K562 (cell line): ENCODE results near the gene RPL22. TPM values are rescaled to one million over a fixed set of nuclear protein-coding genes. Genes with fewer than 3 reads are reported as not detected.

Experiments
- ATF7 ChIP-seq: fragments of 450-650 bp; IDR thresholded peaks from 2 replicates; pipeline ENCODE4 v1.7.1; 2014; ENCODE audit warnings: mild to moderate bottlenecking, moderate library complexity
- CBX8 ChIP-seq: fragments of 200-600 bp; sonication (generic); IDR thresholded peaks from 2 replicates; pipeline ENCODE4 v1.6.1; 2012; ENCODE audit warnings: borderline replicate concordance, mixed run types, low read depth, mild to moderate bottlenecking, moderate library complexity, mixed read lengths, low read length, control low read depth, inconsistent platforms; ENCODE audit not compliant: poor library complexity, severe bottlenecking; ENCODE audit errors: extremely low read depth
- CEBPZ ChIP-seq: fragments of 150-350 bp; IDR thresholded peaks from 2 replicates; pipeline ENCODE4 v1.6.1; 2014; ENCODE audit warnings: low read depth, mild to moderate bottlenecking, low read length, borderline replicate concordance
- PURB ChIP-seq: sonication (generic); formaldehyde crosslinking; IDR thresholded peaks from 2 replicates; pipeline ENCODE4 v1.9.0; 2021; ENCODE audit warnings: low read depth, mild to moderate bottlenecking, missing genetic modification reagents
- RBM17 ChIP-seq: fragments of 200-400 bp; formaldehyde crosslinking; IDR thresholded peaks from 2 replicates; pipeline ENCODE4 v1.6.1; 2017; ENCODE audit warnings: low read depth, mild to moderate bottlenecking, low read length, borderline replicate concordance
- polyA plus RNA-seq, 8 experiments: library from polyadenylated mRNA; depleted of rRNA in 4 of 8; stranded (reverse) in 5 of 8; unstranded in 3 of 8; fragments of >200 nt; fragmentation: Nextera tagmentation in 2 of 8; fragmentation: Illumina TruSeq in 1 of 8; extraction: Ambion mirVana in 2 of 8; extraction: Trizol in 1 of 8; gene quantifications; 2 replicates each; pipeline versions ENCODE4 v1.2.1 to v1.2.3, GENCODE V29; 2011 to 2014; ENCODE audit warnings: inconsistent platforms in 1 of 8, missing spikeins in 1 of 8
- total RNA-seq, 7 experiments: library from RNA; depleted of rRNA in 6 of 7; stranded (reverse); fragments of >200 nt in 6 of 7; fragmentation: Illumina TruSeq in 2 of 7; extraction: Trizol in 2 of 7; gene quantifications; 2 replicates each; pipeline versions ENCODE4 v1.2.1 to v1.2.3, GENCODE V29; 2011 to 2021; ENCODE audit warnings: low replicate concordance in 1 of 7
- TF ChIP-seq, protein P1 (sequence below): fragments of 200-800 bp; sonication (Bioruptor generic); IDR thresholded peaks from 2 replicates; pipeline ENCODE4 v1.6.1; 2017; ENCODE audit warnings: missing genetic modification characterization, missing compliant biosample characterization
- TF ChIP-seq, protein P2 (sequence below), 2 experiments: fragments of 450-650 bp; IDR thresholded peaks; 2 replicates each; pipeline ENCODE4 v1.6.1; 2016; ENCODE audit warnings: mild to moderate bottlenecking in 2 of 2, borderline replicate concordance in 1 of 2, low read depth in 1 of 2, moderate library complexity in 1 of 2
- TF ChIP-seq, protein P3 (sequence below): fragments of 450-650 bp; IDR thresholded peaks from 2 replicates; pipeline ENCODE4 v1.6.1; 2016; ENCODE audit warnings: antibody characterized with exemption

Gene RPL22
- total and polyA plus RNA-seq, 9 of the 15 experiments (the other 6 are each of a cell fraction or from before 2014, with no cell fraction given) = 467 to 1,165 (median 607) TPM

DNA sequence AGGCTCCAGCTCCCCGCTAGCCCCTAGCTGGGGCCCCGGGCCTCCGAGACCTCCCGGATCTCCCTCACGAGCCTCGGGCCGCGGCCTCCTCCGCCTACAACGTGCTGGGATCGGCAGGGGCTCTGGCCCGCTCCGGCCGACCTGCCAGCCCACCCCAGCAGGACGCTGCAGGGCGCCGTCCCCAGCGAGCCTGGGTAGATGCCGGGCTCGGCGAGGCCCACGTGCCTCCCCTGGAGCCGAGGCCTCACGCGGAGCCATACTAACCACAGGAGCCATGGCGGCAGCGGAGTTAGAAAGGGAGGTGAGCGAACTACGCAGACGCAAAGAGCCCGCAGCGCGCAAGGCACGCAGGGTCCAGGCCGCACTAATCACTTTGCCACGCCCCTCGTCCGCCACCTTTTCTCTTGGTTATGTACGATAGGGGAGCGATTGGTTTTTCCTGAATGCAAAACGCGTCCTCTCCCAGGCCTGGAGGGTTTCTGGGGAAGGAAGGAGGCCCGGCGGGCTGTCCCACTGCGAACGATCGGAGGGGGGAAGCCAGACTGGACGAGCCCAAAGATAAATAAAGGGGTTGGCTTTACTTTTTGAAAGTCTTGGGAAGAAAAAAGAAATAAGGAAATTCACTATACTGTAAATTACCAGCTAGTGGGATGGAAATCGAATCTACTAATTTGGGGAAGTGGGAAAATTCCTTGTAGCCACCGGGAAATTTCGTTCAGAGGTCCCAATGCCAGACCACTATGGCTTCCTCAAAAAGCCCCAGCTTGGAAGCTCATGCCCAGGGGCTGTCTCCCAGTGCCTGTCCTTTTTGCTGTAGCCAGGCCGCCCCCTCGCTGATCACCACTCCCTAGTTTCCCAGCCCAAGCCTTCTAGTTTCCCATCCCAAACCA is at the start of gene RPL22 (continued):
- no peak; the same call in 1 of the 2 replicates for TF ChIP-seq CEBPZ
- no peak for TF ChIP-seq CBX8
- TF ChIP-seq, protein P1, sequence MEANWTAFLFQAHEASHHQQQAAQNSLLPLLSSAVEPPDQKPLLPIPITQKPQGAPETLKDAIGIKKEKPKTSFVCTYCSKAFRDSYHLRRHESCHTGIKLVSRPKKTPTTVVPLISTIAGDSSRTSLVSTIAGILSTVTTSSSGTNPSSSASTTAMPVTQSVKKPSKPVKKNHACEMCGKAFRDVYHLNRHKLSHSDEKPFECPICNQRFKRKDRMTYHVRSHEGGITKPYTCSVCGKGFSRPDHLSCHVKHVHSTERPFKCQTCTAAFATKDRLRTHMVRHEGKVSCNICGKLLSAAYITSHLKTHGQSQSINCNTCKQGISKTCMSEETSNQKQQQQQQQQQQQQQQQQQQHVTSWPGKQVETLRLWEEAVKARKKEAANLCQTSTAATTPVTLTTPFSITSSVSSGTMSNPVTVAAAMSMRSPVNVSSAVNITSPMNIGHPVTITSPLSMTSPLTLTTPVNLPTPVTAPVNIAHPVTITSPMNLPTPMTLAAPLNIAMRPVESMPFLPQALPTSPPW (CRISPR knock-in tag) = peak; percentile 45
- TF ChIP-seq, protein P2, sequence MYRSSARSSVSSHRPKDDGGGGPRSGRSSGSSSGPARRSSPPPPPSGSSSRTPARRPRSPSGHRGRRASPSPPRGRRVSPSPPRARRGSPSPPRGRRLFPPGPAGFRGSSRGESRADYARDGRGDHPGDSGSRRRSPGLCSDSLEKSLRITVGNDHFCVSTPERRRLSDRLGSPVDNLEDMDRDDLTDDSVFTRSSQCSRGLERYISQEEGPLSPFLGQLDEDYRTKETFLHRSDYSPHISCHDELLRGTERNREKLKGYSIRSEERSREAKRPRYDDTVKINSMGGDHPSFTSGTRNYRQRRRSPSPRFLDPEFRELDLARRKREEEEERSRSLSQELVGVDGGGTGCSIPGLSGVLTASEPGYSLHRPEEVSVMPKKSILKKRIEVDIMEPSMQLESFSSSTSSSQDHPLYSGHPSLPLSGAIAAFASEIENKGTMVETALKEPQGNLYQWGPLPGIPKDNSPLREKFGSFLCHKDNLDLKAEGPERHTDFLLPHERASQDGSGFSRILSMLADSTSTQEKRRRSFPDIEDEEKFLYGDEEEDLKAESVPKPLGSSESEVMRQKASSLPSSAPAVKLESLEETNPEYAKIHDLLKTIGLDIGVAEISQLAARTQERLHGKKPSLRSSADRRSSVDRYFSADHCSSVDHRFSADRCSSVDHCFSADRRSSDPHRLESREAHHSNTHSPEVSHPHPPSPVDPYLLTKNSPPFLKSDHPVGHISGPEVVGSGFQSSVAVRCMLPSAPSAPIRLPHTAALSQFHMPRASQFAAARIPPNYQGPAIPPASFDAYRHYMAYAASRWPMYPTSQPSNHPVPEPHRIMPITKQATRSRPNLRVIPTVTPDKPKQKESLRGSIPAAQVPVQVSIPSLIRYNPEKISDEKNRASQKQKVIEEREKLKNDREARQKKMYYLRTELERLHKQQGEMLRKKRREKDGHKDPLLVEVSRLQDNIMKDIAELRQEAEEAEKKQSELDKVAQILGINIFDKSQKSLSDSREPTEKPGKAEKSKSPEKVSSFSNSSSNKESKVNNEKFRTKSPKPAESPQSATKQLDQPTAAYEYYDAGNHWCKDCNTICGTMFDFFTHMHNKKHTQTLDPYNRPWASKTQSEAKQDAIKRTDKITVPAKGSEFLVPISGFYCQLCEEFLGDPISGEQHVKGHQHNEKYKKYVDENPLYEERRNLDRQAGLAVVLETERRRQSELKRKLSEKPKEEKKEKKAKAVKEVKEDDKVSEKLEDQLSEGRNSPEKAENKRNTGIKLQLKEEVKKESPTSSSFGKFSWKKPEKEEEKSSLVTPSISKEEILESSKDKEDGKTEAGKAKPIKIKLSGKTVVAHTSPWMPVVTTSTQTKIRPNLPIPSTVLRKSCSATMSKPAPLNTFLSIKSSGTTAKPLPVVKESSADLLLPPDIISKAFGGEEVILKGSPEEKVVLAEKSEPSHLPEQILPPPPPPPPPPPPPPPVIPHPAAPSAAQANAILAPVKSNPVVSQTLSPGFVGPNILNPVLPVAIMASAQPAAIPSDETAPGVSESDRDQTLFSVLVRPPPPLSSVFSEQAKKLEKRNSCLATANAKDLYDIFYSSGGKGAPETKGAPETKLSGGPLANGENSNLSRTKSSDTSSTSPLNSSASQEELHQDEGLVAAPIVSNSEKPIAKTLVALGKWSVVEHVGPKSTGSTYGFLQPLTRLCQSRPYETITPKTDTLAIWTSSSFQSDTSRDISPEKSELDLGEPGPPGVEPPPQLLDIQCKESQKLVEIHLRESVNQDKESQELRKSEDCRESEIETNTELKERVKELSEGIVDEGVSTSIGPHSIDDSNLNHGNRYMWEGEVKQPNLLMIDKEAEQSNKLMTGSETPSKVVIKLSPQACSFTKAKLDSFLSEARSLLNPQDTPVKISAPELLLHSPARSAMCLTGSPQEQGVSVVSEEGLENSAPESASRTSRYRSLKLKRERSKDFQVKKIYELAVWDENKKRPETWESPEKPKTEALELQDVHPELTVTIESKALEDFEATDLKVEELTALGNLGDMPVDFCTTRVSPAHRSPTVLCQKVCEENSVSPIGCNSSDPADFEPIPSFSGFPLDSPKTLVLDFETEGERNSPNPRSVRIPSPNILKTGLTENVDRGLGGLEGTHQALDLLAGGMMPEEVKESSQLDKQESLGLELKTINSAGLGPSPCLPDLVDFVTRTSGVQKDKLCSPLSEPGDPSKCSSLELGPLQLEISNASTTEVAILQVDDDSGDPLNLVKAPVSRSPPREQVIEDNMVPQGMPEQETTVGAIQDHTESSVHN (IDR thresholded peaks at IDR 0.05; ENCODE audit: borderline replicate concordance in 1 of 2, low read depth in 1 of 2) = no peak
- TF ChIP-seq, protein P3, sequence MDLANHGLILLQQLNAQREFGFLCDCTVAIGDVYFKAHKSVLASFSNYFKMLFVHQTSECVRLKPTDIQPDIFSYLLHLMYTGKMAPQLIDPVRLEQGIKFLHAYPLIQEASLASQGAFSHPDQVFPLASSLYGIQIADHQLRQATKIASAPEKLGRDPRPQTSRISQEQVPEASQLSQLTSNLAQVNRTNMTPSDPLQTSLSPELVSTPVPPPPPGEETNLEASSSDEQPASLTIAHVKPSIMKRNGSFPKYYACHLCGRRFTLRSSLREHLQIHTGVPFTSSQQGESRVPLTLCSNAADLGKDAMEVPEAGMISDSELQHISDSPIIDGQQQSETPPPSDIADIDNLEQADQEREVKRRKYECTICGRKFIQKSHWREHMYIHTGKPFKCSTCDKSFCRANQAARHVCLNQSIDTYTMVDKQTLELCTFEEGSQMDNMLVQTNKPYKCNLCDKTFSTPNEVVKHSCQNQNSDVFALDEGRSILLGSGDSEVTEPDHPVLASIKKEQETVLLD = peak; percentile 97
- peak; percentile 99 for TF ChIP-seq ATF7
- no peak for TF ChIP-seq PURB (CRISPR knock-in tag)
- TF ChIP-seq RBM17 = no peak
